KOPT-K1 (cell line): ENCODE data around the gene ALDH1L2.
"Not testable (repeated sequence)": the region's sequence is repeated elsewhere in the genome, so short reads cannot be mapped to it uniquely, and the experiment has no call there.

ENCODE experiments used
- H3K27ac ChIP-seq: fragments of 200-600 bp; sonication (generic); 2 replicates; pipeline ENCODE4 v1.5.1; 2016; ENCODE audit warnings: antibody characterized with exemption, mild to moderate bottlenecking, low read depth, low read length; ENCODE audit not compliant: poor library complexity, severe bottlenecking
- H3K36me3 ChIP-seq: fragments of 200-600 bp; sonication (generic); 2 replicates; pipeline ENCODE4 v1.5.1; 2017; ENCODE audit warnings: antibody characterized with exemption, mild to moderate bottlenecking, low read length, moderate library complexity; ENCODE audit not compliant: insufficient read depth
- H3K9me3 ChIP-seq: fragments of 200-600 bp; sonication (generic); 2 replicates; pipeline ENCODE4 v1.5.1; 2017; ENCODE audit warnings: antibody characterized with exemption, low read length, mild to moderate bottlenecking; ENCODE audit not compliant: insufficient read depth, poor library complexity, severe bottlenecking

ALDH1L2 gene

GRCh38 chr12:105095338-105095737, 11.1 kb upstream of the ALDH1L2 start:
- H3K9me3 ChIP-seq, result peaks cover 33% of the 10 kb centered on the region
- H3K36me3 ChIP-seq, H3K27ac ChIP-seq: not testable (repeated sequence)

- Histone ChIP-seq H3K36me3 (no peaks in the 10 kb centered on the region), H3K9me3 (peaks cover 33% of the 10 kb centered on the region), H3K27ac (no peak overlapping the region)
Measured at GRCh38 chr12:105092336-105092735, 8.1 kb upstream of the ALDH1L2 start.

- H3K36me3 ChIP-seq, result no peaks in the 10 kb centered on the region
- H3K9me3 ChIP-seq, result peaks cover 34% of the 10 kb centered on the region
- no peak overlapping the region for H3K27ac ChIP-seq
Measured at GRCh38 chr12:105091476-105092206, 7.4 kb upstream of the ALDH1L2 start.

DNA sequence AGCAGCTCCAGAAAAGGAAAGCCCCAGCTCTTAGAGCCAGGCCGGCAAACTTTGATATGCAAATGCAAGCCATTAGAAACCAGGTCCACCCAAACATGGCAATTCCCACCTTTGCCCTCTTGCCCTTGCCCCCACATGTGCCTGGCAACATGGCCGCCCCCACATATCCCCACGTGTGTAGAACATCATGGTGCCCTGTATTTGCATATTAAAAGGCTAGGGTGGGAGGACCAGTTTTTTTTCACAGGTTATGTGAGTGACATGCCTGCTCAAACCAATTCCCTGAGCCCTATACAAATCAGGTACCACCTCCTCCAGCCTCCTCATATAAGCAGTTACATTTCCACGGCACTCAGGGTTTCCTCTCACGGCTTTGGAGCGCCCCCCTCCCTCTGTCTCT, 6.1 kb upstream of the ALDH1L2 start:
- no peak overlapping the region for H3K27ac ChIP-seq

GRCh38 chr12:105089817-105090216, 5.6 kb upstream of the ALDH1L2 start:
- peaks cover 28% of the 10 kb centered on the region for H3K9me3 ChIP-seq
- no peaks in the 10 kb centered on the region for H3K36me3 ChIP-seq
- H3K27ac ChIP-seq, result no peak overlapping the region

More for the DNA sequence above, 6.1 kb upstream of the ALDH1L2 start:
- Histone ChIP-seq H3K9me3 (peaks cover 33% of the 10 kb centered on the region), H3K36me3 (no peaks in the 10 kb centered on the region)

- peaks cover 15% of the 10 kb centered on the region for H3K9me3 ChIP-seq
- no peak overlapping the region for H3K27ac ChIP-seq
- no peaks in the 10 kb centered on the region for H3K36me3 ChIP-seq
Measured at GRCh38 chr12:105085501-105085900, 1.2 kb upstream of the ALDH1L2 start.

GRCh38 chr12:105083551-105084105, 630 bp downstream of the ALDH1L2 start:
- peaks cover 15% of the 10 kb centered on the region for H3K9me3 ChIP-seq
- H3K36me3 ChIP-seq, result no peaks in the 10 kb centered on the region
- no peak overlapping the region for H3K27ac ChIP-seq

- no peaks in the 10 kb centered on the region for H3K36me3 ChIP-seq
- no peak overlapping the region for H3K27ac ChIP-seq
- peaks cover 15% of the 10 kb centered on the region for H3K9me3 ChIP-seq
Measured at GRCh38 chr12:105083031-105083430, 1.2 kb downstream of the ALDH1L2 start.

- Histone ChIP-seq H3K36me3 (no peaks in the 10 kb centered on the region), H3K27ac (no peak overlapping the region), H3K9me3 (no peaks in the 10 kb centered on the region)
Measured at GRCh38 chr12:105078712-105079570, 5.3 kb downstream of the ALDH1L2 start.

- Histone ChIP-seq H3K27ac (no peak overlapping the region), H3K36me3 (no peaks in the 10 kb centered on the region)
Measured at GRCh38 chr12:105077435-105077834, 6.8 kb downstream of the ALDH1L2 start.

DNA sequence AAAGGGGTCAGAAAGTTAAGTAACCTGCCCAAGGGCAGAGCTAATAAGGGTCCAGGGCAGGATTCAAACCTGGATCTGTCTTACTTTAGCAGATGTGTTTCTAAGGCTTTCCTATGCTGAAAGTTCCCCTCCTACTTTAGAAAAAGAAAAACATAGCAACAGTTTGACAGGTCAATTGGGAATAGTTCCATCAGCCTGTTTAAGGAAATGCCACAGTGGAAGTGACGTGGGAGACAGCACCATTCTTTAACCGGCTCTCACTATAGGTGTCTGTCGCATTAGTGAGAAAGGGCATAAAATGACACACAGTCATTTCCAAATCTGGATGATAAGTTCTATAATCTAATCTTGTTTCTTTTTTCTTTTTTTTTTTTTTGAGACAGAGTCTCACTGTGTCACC, 7.3 kb downstream of the ALDH1L2 start:
- Histone ChIP-seq H3K9me3 (no peaks in the 10 kb centered on the region), H3K27ac (no peak overlapping the region), H3K36me3 (no peaks in the 10 kb centered on the region)

More at GRCh38 chr12:105077435-105077834, 6.8 kb downstream of the ALDH1L2 start:
- no peaks in the 10 kb centered on the region for H3K9me3 ChIP-seq

- Histone ChIP-seq H3K27ac (no peak overlapping the region), H3K9me3 (no peaks in the 10 kb centered on the region), H3K36me3 (no peaks in the 10 kb centered on the region)
Measured at GRCh38 chr12:105076098-105076497, 8.2 kb downstream of the ALDH1L2 start.

GRCh38 chr12:105072888-105073488, 11.3 kb downstream of the ALDH1L2 start:
- Histone ChIP-seq H3K9me3 (no peaks in the 10 kb centered on the region), H3K36me3 (no peaks in the 10 kb centered on the region), H3K27ac (no peak overlapping the region)

DNA sequence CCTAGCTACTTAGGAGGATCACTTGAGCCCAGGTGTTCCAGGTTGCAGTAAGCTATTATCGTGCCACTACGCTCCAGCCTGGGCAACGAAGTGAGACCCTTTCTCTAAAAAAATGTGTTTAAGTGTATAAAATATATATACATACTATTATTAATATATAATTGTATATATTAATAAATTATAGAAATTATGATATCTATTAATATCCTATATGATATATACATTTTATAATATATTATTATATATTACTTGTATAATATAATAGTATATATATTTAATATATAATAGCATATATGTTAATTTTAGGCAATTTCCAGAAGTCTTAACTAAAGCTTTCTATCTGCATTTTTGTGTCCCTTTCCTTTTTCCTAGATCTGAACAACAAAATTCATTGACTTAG, 12.3 kb downstream of the ALDH1L2 start:
- H3K36me3 ChIP-seq, result no peaks in the 10 kb centered on the region
- H3K27ac ChIP-seq, result no peak overlapping the region

More for the DNA sequence above, 12.3 kb downstream of the ALDH1L2 start:
- no peaks in the 10 kb centered on the region for H3K9me3 ChIP-seq
